Kidney tubule cell (primary cell): ENCODE data around the gene IRF2BP1.
"Not testable (repeated sequence)": the region's sequence is repeated elsewhere in the genome, so short reads cannot be mapped to it uniquely, and the experiment has no call there.

Source experiments
- DNase-seq: peaks from one replicate; pipeline ENCODE4 v3.0.0-alpha.2; 2018; ENCODE audit warnings: low spot score

The IRF2BP1 gene

GRCh38 chr19:45902651-45903625 is 17.0 kb upstream of the IRF2BP1 start:
- peak; percentile 97 for DNase-seq

- DNase-seq = no peak
Measured at GRCh38 chr19:45901912-45902650, 16.1 kb upstream of the IRF2BP1 start, which contains the start of gene MYPOP. Gene MYPOP (minus strand): TSS chr19:45902613. CDS start chr19:45901773, 840 bp downstream.

- no peak for DNase-seq
Measured at GRCh38 chr19:45901432-45901911, 15.5 kb upstream of the IRF2BP1 start.

- DNase-seq = no peak
Measured at GRCh38 chr19:45900738-45901431, 14.9 kb upstream of the IRF2BP1 start.

GRCh38 chr19:45899919-45900589 is 14.1 kb upstream of the IRF2BP1 start:
- no peak for DNase-seq

- no peak for DNase-seq
Measured at GRCh38 chr19:45899253-45899652, 13.3 kb upstream of the IRF2BP1 start.

GRCh38 chr19:45897261-45897812 is 11.4 kb upstream of the IRF2BP1 start:
- no peak for DNase-seq

- not testable (repeated sequence) for DNase-seq
Measured at GRCh38 chr19:45895983-45896599, 10.2 kb upstream of the IRF2BP1 start.

GRCh38 chr19:45895519-45895972 is 9.6 kb upstream of the IRF2BP1 start:
- DNase-seq = no peak

GRCh38 chr19:45890877-45891276 is 4.9 kb upstream of the IRF2BP1 start:
- no peak for DNase-seq

- DNase-seq = no peak
Measured at GRCh38 chr19:45889210-45889885, 3.4 kb upstream of the IRF2BP1 start.

GRCh38 chr19:45887200-45887710 is 1.3 kb upstream of the IRF2BP1 start:
- DNase-seq = no peak

- peak; percentile 91 for DNase-seq
Measured at GRCh38 chr19:45886427-45887199, 672 bp upstream of the IRF2BP1 start.

- no peak for DNase-seq
Measured at GRCh38 chr19:45884682-45885555, 1.0 kb downstream of the IRF2BP1 start.

- DNase-seq = no peak
Measured at GRCh38 chr19:45883881-45884681, 1.9 kb downstream of the IRF2BP1 start.

GRCh38 chr19:45883586-45883880 is 2.4 kb downstream of the IRF2BP1 start:
- no peak for DNase-seq
